Smooth muscle cell (in vitro differentiated cells): Measurements from ENCODE around the gene SRL. TPM values are rescaled to one million over a fixed set of nuclear protein-coding genes. Genes with fewer than 3 reads are reported as not detected.

Experiments used
- DNase-seq: peaks from one replicate; lab custom pipeline; 2025; ENCODE audit not compliant: unreplicated experiment; lab: John Stamatoyannopoulos, UW
- H2AFZ ChIP-seq: fragments of 200-600 bp; sonication (generic); 2 replicates; pipeline ENCODE4 v1.6.0; 2016; ENCODE audit warnings: antibody characterized with exemption, low read depth, mild to moderate bottlenecking
- H3F3A ChIP-seq: fragments of 200-600 bp; sonication (generic); 2 replicates; pipeline ENCODE4 v1.6.0; 2017; ENCODE audit warnings: antibody characterized with exemption, low read depth
- H3K27ac ChIP-seq: fragments of 200-600 bp; sonication (generic); 2 replicates; pipeline ENCODE4 v1.5.1; 2016; ENCODE audit warnings: low read depth, mild to moderate bottlenecking
- H3K27me3 ChIP-seq: fragments of 200-600 bp; sonication (generic); 2 replicates; pipeline ENCODE4 v1.6.1; 2016; ENCODE audit warnings: low read depth, mild to moderate bottlenecking
- H3K36me3 ChIP-seq: fragments of 200-600 bp; sonication (generic); 2 replicates; pipeline ENCODE4 v1.5.1; 2016; ENCODE audit warnings: low read depth
- H3K4me1 ChIP-seq: fragments of 200-600 bp; sonication (generic); 2 replicates; pipeline ENCODE4 v1.5.1; 2016; ENCODE audit warnings: low read depth
- H3K4me2 ChIP-seq: fragments of 200-600 bp; sonication (generic); 2 replicates; pipeline ENCODE4 v1.6.0; 2016; ENCODE audit warnings: mild to moderate bottlenecking
- H3K4me3 ChIP-seq: fragments of 200-600 bp; sonication (generic); 2 replicates; pipeline ENCODE4 v1.5.1; 2016; ENCODE audit warnings: mild to moderate bottlenecking
- H3K79me2 ChIP-seq: fragments of 200-600 bp; sonication (generic); 2 replicates; pipeline ENCODE4 v1.6.0; 2016; ENCODE audit warnings: low read depth, mild to moderate bottlenecking
- H3K9ac ChIP-seq: fragments of 200-600 bp; sonication (generic); 2 replicates; pipeline ENCODE4 v1.6.0; 2016; ENCODE audit warnings: low read depth
- H3K9me3 ChIP-seq: fragments of 200-600 bp; sonication (generic); replicated peaks from 2 replicates; pipeline ENCODE4 v1.5.1; 2016; ENCODE audit warnings: low read depth
- H4K20me1 ChIP-seq: fragments of 200-600 bp; sonication (generic); 2 replicates; pipeline ENCODE4 v1.6.0; 2016; ENCODE audit warnings: low read depth
- CTCF ChIP-seq: fragments of 200-600 bp; sonication (generic); IDR thresholded peaks from 2 replicates; pipeline ENCODE4 v1.5.1; 2017; ENCODE audit warnings: borderline replicate concordance, mild to moderate bottlenecking, antibody characterized with exemption; ENCODE audit not compliant: insufficient read depth, poor library complexity, severe bottlenecking
- WGBS: methylation state at CpG from one replicate; pipeline ENCODE4 v1.1.7; 2016; ENCODE audit warnings: low lambda C conversion rate; 5-methylcytosine and 5-hydroxymethylcytosine counted together
- polyA plus RNA-seq: library from polyadenylated mRNA; unstranded; fragments of >200 nt; fragmentation: Nextera tagmentation; extraction: Ambion mirVana; gene quantifications from 2 replicates; pipeline ENCODE4 v1.2.1, GENCODE V29; 2016
- total RNA-seq: library from RNA; depleted of rRNA; stranded (reverse); fragments of >200 nt; gene quantifications from 2 replicates; pipeline ENCODE4 v1.2.3, GENCODE V29; 2014

Gene SRL
- total and polyA plus RNA-seq, 2 experiments from 2014 or later, result not detected

DNA sequence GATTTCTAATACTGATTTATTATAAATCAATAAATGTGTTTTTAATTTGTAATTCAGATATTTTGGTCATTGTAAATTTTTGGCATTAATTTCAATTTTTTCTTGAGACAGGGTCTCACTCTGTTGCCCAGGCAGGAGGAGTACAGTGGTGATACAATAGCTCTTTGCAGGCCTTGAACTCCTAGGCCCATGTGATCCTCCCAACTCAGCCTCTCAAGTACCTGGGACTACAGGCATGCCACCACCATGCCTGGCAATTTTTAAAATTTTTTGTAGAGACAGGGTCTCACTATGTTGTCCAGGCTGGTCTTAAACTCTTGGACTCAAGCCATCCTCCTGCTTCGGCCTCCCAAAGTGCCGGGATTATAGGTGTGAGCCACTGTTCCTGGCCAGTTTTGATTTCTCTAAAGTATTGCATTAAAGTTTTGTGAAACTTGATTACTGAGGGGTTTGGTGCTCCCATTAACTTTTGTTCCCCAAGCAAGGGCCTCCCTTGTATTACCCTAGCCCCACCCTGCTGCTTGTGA is 36.2 kb upstream of the SRL start:
- peaks cover 7% of the 10 kb centered on the region for H3F3A ChIP-seq
- no peak for DNase-seq

GRCh38 chr16:4275861-4276260 is 34.0 kb upstream of the SRL start:
- Histone ChIP-seq H3K9ac (no peak overlapping the region), H3K36me3 (no peaks in the 10 kb centered on the region), H4K20me1 (no peaks in the 10 kb centered on the region), H3K9me3 (no peaks in the 10 kb centered on the region), H3K4me1 (peaks cover 4% of the 10 kb centered on the region), H3K79me2 (peaks cover 2% of the 10 kb centered on the region), H3K4me2 (no peak overlapping the region), H3K4me3 (no peak overlapping the region), H3F3A (peaks cover 7% of the 10 kb centered on the region), H3K27me3 (no peaks in the 10 kb centered on the region), H3K27ac (no peak overlapping the region), H2AFZ (no peak overlapping the region)
- no peak for DNase-seq
- TF ChIP-seq CTCF, result no peak
- WGBS, result 93% methylated on average over 6 of the region's 6 CpGs

More for the DNA sequence above, 36.2 kb upstream of the SRL start:
- Histone ChIP-seq H3K9ac (no peak overlapping the region), H3K36me3 (no peaks in the 10 kb centered on the region), H3K9me3 (no peaks in the 10 kb centered on the region), H3K27me3 (no peaks in the 10 kb centered on the region), H3K4me1 (no peaks in the 10 kb centered on the region), H3K27ac (no peak overlapping the region), H3K79me2 (no peaks in the 10 kb centered on the region), H2AFZ (no peak overlapping the region), H4K20me1 (no peaks in the 10 kb centered on the region), H3K4me3 (no peak overlapping the region), H3K4me2 (no peak overlapping the region)
- 97% methylated on average over 2 of the region's 2 CpGs for WGBS
- TF ChIP-seq CTCF, result no peak

- no peaks in the 10 kb centered on the region for H4K20me1 ChIP-seq
- 6% methylated on average over 23 of the region's 25 CpGs for WGBS
- no peak for DNase-seq
- H3K27ac ChIP-seq, result peak overlapping the region; percentile 69
- TF ChIP-seq CTCF, result peak; percentile 39
- peak overlapping the region; percentile 71 for H2AFZ ChIP-seq
- peaks cover 7% of the 10 kb centered on the region for H3K4me1 ChIP-seq
- H3F3A ChIP-seq, result peaks cover 7% of the 10 kb centered on the region
- H3K9me3 ChIP-seq, result no peaks in the 10 kb centered on the region
- H3K4me3 ChIP-seq, result peak overlapping the region; percentile 69
- no peaks in the 10 kb centered on the region for H3K27me3 ChIP-seq
- peaks cover 16% of the 10 kb centered on the region for H3K79me2 ChIP-seq
- peak overlapping the region; percentile 97 for H3K4me2 ChIP-seq
- H3K9ac ChIP-seq, result peak overlapping the region; percentile 27
- no peaks in the 10 kb centered on the region for H3K36me3 ChIP-seq
Observed at GRCh38 chr16:4273858-4274311, 32.0 kb upstream of the SRL start.
